Chondrocyte (in vitro differentiated cells): Measurements from ENCODE around the gene SAFB. TPM values are rescaled to one million over a fixed set of nuclear protein-coding genes. Genes with fewer than 3 reads are reported as not detected.
A peak's percentile ranks its signal among the peaks of the same experiment; 100 is the strongest.

Experiments
- DNase-seq: peaks from one replicate; pipeline ENCODE4 v3.0.0; 2021; ENCODE audit warnings: mixed read lengths, low spot score
- H3K27ac Mint-ChIP-seq: one replicate; pipeline ENCODE4 v1.8.0; 2021; ENCODE audit warnings: mild to moderate bottlenecking, moderate library complexity, mixed read lengths; ENCODE audit not compliant: unreplicated experiment
- H3K27me3 Mint-ChIP-seq: 2 replicates; pipeline ENCODE4 v1.8.0; 2021; ENCODE audit warnings: low read depth, mixed read lengths
- H3K36me3 Mint-ChIP-seq: 2 replicates; pipeline ENCODE4 v1.8.0; 2021; ENCODE audit warnings: low read depth, mixed read lengths
- H3K4me1 Mint-ChIP-seq: 2 replicates; pipeline ENCODE4 v1.8.0; 2021; ENCODE audit warnings: low read depth, mild to moderate bottlenecking, mixed read lengths
- H3K4me3 Mint-ChIP-seq: one replicate; pipeline ENCODE4 v1.8.0; 2021; ENCODE audit warnings: mild to moderate bottlenecking, moderate library complexity, mixed read lengths; ENCODE audit not compliant: unreplicated experiment
- H3K9me3 Mint-ChIP-seq: 2 replicates; pipeline ENCODE4 v1.8.0; 2021; ENCODE audit warnings: low read depth, mixed read lengths
- CTCF ChIP-seq: fragments of 200-600 bp; sonication (generic); IDR thresholded peaks from 2 replicates; pipeline ENCODE4 v1.5.0; 2021; ENCODE audit warnings: antibody characterized with exemption, mild to moderate bottlenecking, moderate library complexity
- total RNA-seq: library from RNA; stranded (reverse); gene quantifications from 3 replicates; pipeline ENCODE4 v1.2.1, GENCODE V29; 2021

SAFB gene
- total RNA-seq, 1 donor from 2014 or later = 58.3 TPM

GRCh38 chr19:5609881-5610448 lies 12.9 kb upstream of the SAFB start:
- no peaks in the 10 kb centered on the region for H3K27me3 Mint-ChIP-seq
- no peak overlapping the region for H3K4me3 Mint-ChIP-seq
- peaks cover 3% of the 10 kb centered on the region for H3K4me1 Mint-ChIP-seq
- H3K36me3 Mint-ChIP-seq = peaks cover 47% of the 10 kb centered on the region
- H3K9me3 Mint-ChIP-seq = no peaks in the 10 kb centered on the region
- DNase-seq = no peak
- H3K27ac Mint-ChIP-seq = no peak overlapping the region
- TF ChIP-seq CTCF = no peak

- H3K27ac Mint-ChIP-seq = no peak overlapping the region
- H3K36me3 Mint-ChIP-seq = peaks cover 43% of the 10 kb centered on the region
- no peaks in the 10 kb centered on the region for H3K9me3 Mint-ChIP-seq
- no peak for TF ChIP-seq CTCF
- H3K4me1 Mint-ChIP-seq = peaks cover 12% of the 10 kb centered on the region
- H3K27me3 Mint-ChIP-seq = no peaks in the 10 kb centered on the region
- DNase-seq = no peak
- H3K4me3 Mint-ChIP-seq = no peak overlapping the region
Observed at GRCh38 chr19:5612891-5613865, 9.7 kb upstream of the SAFB start.

- no peaks in the 10 kb centered on the region for H3K27me3 Mint-ChIP-seq
- peak overlapping the region; percentile 78 for H3K27ac Mint-ChIP-seq
- DNase-seq = no peak
- H3K9me3 Mint-ChIP-seq = no peaks in the 10 kb centered on the region
- peaks cover 18% of the 10 kb centered on the region for H3K4me1 Mint-ChIP-seq
- H3K4me3 Mint-ChIP-seq = no peak overlapping the region
- peaks cover 37% of the 10 kb centered on the region for H3K36me3 Mint-ChIP-seq
- TF ChIP-seq CTCF = no peak
Observed at GRCh38 chr19:5615756-5616327, 7.0 kb upstream of the SAFB start.

GRCh38 chr19:5617080-5617479 lies 5.8 kb upstream of the SAFB start:
- Mint-ChIP-seq H3K27ac (no peak overlapping the region), H3K4me3 (no peak overlapping the region), H3K9me3 (no peaks in the 10 kb centered on the region), H3K4me1 (peaks cover 27% of the 10 kb centered on the region), H3K27me3 (no peaks in the 10 kb centered on the region), H3K36me3 (peaks cover 34% of the 10 kb centered on the region)
- DNase-seq = no peak
- no peak for TF ChIP-seq CTCF

GRCh38 chr19:5618591-5618990 lies 4.3 kb upstream of the SAFB start:
- no peak for DNase-seq
- Mint-ChIP-seq H3K27me3 (no peaks in the 10 kb centered on the region), H3K27ac (no peak overlapping the region), H3K9me3 (no peaks in the 10 kb centered on the region), H3K4me3 (no peak overlapping the region), H3K4me1 (peaks cover 27% of the 10 kb centered on the region), H3K36me3 (peaks cover 26% of the 10 kb centered on the region)
- TF ChIP-seq CTCF = no peak
